ENCODE data around the gene ARHGDIB.

Gene ARHGDIB

DNA sequence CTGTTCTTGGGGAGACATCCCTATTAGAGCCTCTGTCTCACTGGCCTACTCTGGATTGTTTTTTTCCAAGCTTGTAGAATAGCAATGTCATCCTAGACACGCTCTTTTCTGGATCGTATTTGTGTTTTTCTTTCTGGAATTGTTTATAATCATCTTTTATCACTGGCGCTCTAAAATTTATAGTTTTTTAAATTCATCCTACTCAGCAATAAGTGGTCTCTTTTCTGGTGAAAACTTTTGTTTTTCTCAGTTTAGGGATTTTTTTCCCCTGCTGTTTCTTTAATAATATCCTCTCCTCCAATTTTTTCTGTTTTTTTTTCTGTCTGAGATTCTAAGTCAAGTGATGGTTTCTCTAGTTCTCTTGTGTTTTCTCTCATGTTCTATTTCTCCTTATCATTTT is 36.6 kb upstream of the ARHGDIB start:
- Histone ChIP-seq H3K36me3 (ENCODE audit: control insufficient read depth, insufficient read depth, low read length) (no peaks in the 10 kb centered on the region), H3K27ac (ENCODE audit: insufficient read depth, low read length, poor library complexity, severe bottlenecking) (no peak overlapping the region), H3K27me3 (replicated peaks; ENCODE audit: control insufficient read depth, insufficient read depth, low read length, poor library complexity, severe bottlenecking) (no peaks in the 10 kb centered on the region), H3K4me3 (ENCODE audit: insufficient read depth, low read depth, low read length, poor library complexity, severe bottlenecking) (no peak overlapping the region), H3K9me3 (ENCODE audit: control insufficient read depth, low read length) (no peaks in the 10 kb centered on the region), H3K4me1 (ENCODE audit: control insufficient read depth, insufficient read depth, low read length, poor library complexity, severe bottlenecking) (peaks cover 10% of the 10 kb centered on the region)
- DNase-seq: no peak

DNA sequence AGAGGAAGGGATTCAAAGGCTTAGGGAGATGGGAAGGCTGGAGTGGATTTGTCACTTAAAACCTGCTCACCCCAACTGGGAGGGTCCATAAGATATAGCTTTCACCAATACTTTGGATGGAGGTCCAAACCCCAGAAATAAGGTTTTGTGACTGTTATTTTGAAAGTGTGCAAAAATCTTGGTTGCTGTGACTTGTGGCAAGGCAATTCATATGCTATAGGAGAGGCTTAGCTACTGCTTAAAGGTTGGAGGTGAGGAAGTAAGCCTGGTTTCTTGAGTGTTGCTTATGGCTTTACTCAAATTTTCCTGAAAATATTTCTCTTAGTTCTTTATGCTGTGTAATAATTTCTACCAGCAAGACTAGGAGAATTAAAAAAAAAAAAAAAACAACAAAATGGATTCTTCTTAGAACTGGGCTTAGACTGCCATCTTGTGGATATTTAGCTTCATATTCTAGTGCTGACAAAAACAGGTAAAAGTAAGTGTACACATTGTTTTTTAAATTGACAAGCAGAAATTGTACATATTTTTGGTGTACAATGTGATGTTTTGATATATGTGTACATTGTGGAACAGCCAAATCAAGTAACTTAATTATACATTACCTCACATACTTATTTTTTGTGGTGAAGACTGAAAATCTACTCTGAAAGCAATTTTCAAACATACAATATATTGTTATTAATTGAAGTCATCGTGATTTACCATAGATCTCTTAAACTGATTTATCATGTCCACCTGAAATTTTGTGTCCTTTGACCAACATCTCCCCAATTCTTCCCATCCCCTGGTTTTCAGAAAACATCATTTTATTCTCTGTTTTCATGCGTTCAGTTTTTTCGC is 34.4 kb upstream of the ARHGDIB start:
- Histone ChIP-seq H3K36me3 (ENCODE audit: control insufficient read depth, insufficient read depth, low read length) (no peaks in the 10 kb centered on the region), H3K4me1 (ENCODE audit: control insufficient read depth, insufficient read depth, low read length, poor library complexity, severe bottlenecking) (peaks cover 10% of the 10 kb centered on the region), H3K9me3 (ENCODE audit: control insufficient read depth, low read length) (no peaks in the 10 kb centered on the region), H3K4me3 (ENCODE audit: insufficient read depth, low read depth, low read length, poor library complexity, severe bottlenecking) (no peak overlapping the region), H3K27ac (ENCODE audit: insufficient read depth, low read length, poor library complexity, severe bottlenecking) (no peak overlapping the region), H3K27me3 (replicated peaks; ENCODE audit: control insufficient read depth, insufficient read depth, low read length, poor library complexity, severe bottlenecking) (no peaks in the 10 kb centered on the region)
- DNase-seq: no peak

DNA sequence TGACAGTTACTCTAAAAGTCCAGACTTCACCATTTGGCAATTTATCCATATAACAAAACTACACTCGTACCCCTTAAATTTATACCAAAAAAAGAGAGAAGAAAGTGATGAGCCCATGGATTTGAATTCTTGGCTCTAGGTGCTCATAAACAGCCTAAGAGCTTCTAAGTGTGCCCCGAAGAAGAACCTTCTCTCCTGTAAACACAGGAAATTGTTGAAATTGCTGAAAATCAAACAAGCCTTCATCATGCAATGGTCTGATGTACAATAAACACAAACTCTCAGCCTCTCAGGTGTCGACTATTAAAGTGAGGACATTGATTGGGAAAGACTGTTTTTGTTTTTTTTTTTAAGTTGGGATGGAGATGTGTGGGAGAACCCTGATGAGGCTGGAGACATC is 33.2 kb upstream of the ARHGDIB start:
- H3K27ac ChIP-seq (ENCODE audit: insufficient read depth, low read length, poor library complexity, severe bottlenecking): no peak overlapping the region
- no peak overlapping the region for H3K4me3 ChIP-seq (ENCODE audit: insufficient read depth, low read depth, low read length, poor library complexity, severe bottlenecking)
- no peaks in the 10 kb centered on the region for H3K36me3 ChIP-seq (ENCODE audit: control insufficient read depth, insufficient read depth, low read length)
- H3K9me3 ChIP-seq (ENCODE audit: control insufficient read depth, low read length): no peaks in the 10 kb centered on the region
- H3K4me1 ChIP-seq (ENCODE audit: control insufficient read depth, insufficient read depth, low read length, poor library complexity, severe bottlenecking): peaks cover 10% of the 10 kb centered on the region
- H3K27me3 ChIP-seq (replicated peaks; ENCODE audit: control insufficient read depth, insufficient read depth, low read length, poor library complexity, severe bottlenecking): no peaks in the 10 kb centered on the region
- DNase-seq: no peak

- Histone ChIP-seq H3K9me3 (ENCODE audit: control insufficient read depth, low read length) (no peaks in the 10 kb centered on the region), H3K4me1 (ENCODE audit: control insufficient read depth, insufficient read depth, low read length, poor library complexity, severe bottlenecking) (peaks cover 10% of the 10 kb centered on the region), H3K4me3 (ENCODE audit: insufficient read depth, low read depth, low read length, poor library complexity, severe bottlenecking) (no peak overlapping the region), H3K36me3 (ENCODE audit: control insufficient read depth, insufficient read depth, low read length) (no peaks in the 10 kb centered on the region), H3K27me3 (replicated peaks; ENCODE audit: control insufficient read depth, insufficient read depth, low read length, poor library complexity, severe bottlenecking) (no peaks in the 10 kb centered on the region), H3K27ac (ENCODE audit: insufficient read depth, low read length, poor library complexity, severe bottlenecking) (no peak overlapping the region)
- no peak for DNase-seq
Observed at GRCh38 chr12:14993537-14994266, 32.3 kb upstream of the ARHGDIB start.

DNA sequence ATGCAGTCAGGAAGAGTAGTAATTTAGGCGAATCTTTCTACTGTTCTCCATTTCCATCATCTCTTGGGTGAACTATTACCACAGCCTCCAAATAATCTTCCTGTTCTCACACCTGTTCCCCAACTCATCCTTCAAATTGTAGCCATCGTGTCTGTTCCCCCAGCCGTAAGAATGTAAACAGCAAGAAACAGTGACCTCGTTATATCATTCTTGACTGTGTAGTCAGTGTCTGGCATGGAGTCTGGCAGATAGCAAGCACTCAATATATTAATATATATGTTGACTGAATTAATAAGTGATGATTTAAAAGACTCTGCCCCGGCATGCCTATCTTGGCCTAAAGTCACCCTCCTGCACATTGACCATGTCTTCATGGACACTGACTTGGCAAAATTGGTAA is 31.7 kb upstream of the ARHGDIB start:
- no peaks in the 10 kb centered on the region for H3K27me3 ChIP-seq (replicated peaks; ENCODE audit: control insufficient read depth, insufficient read depth, low read length, poor library complexity, severe bottlenecking)
- H3K27ac ChIP-seq (ENCODE audit: insufficient read depth, low read length, poor library complexity, severe bottlenecking): no peak overlapping the region
- DNase-seq: no peak
- no peaks in the 10 kb centered on the region for H3K36me3 ChIP-seq (ENCODE audit: control insufficient read depth, insufficient read depth, low read length)
- H3K4me1 ChIP-seq (ENCODE audit: control insufficient read depth, insufficient read depth, low read length, poor library complexity, severe bottlenecking): peaks cover 10% of the 10 kb centered on the region
- no peaks in the 10 kb centered on the region for H3K9me3 ChIP-seq (ENCODE audit: control insufficient read depth, low read length)
- no peak overlapping the region for H3K4me3 ChIP-seq (ENCODE audit: insufficient read depth, low read depth, low read length, poor library complexity, severe bottlenecking)

- Histone ChIP-seq H3K9me3 (ENCODE audit: control insufficient read depth, low read length) (no peaks in the 10 kb centered on the region), H3K27me3 (replicated peaks; ENCODE audit: control insufficient read depth, insufficient read depth, low read length, poor library complexity, severe bottlenecking) (no peaks in the 10 kb centered on the region), H3K4me1 (ENCODE audit: control insufficient read depth, insufficient read depth, low read length, poor library complexity, severe bottlenecking) (peaks cover 10% of the 10 kb centered on the region), H3K27ac (ENCODE audit: insufficient read depth, low read length, poor library complexity, severe bottlenecking) (no peak overlapping the region), H3K36me3 (ENCODE audit: control insufficient read depth, insufficient read depth, low read length) (no peaks in the 10 kb centered on the region), H3K4me3 (ENCODE audit: insufficient read depth, low read depth, low read length, poor library complexity, severe bottlenecking) (no peak overlapping the region)
- DNase-seq: no peak
Observed at GRCh38 chr12:14992673-14993072, 31.3 kb upstream of the ARHGDIB start.

- Histone ChIP-seq H3K4me1 (ENCODE audit: control insufficient read depth, insufficient read depth, low read length, poor library complexity, severe bottlenecking) (peaks cover 10% of the 10 kb centered on the region), H3K27me3 (replicated peaks; ENCODE audit: control insufficient read depth, insufficient read depth, low read length, poor library complexity, severe bottlenecking) (no peaks in the 10 kb centered on the region), H3K27ac (ENCODE audit: insufficient read depth, low read length, poor library complexity, severe bottlenecking) (no peak overlapping the region), H3K36me3 (ENCODE audit: control insufficient read depth, insufficient read depth, low read length) (no peaks in the 10 kb centered on the region), H3K4me3 (ENCODE audit: insufficient read depth, low read depth, low read length, poor library complexity, severe bottlenecking) (no peak overlapping the region), H3K9me3 (ENCODE audit: control insufficient read depth, low read length) (no peaks in the 10 kb centered on the region)
- DNase-seq: no peak
Observed at GRCh38 chr12:14991069-14991468, 29.7 kb upstream of the ARHGDIB start.

DNA sequence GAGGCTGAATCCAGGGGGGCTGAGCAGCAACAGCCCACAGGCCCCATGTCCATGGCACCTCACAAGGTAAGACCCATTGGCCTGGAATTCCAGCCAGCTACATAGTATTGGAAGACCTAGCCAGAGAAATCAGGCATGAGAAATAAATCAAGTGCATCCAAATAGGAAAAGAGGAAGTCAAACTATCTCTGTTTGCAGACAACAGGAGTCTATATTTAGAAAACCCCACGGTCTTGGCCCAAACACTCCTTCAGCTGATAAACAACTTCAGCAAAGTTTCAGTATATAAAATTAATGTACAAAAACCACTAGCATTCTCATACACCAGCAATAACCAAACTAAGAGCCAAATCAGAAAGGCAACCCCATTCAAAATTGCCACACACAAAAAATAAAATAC is 28.4 kb upstream of the ARHGDIB start:
- Histone ChIP-seq H3K4me3 (ENCODE audit: insufficient read depth, low read depth, low read length, poor library complexity, severe bottlenecking) (no peak overlapping the region), H3K27ac (ENCODE audit: insufficient read depth, low read length, poor library complexity, severe bottlenecking) (no peak overlapping the region), H3K27me3 (replicated peaks; ENCODE audit: control insufficient read depth, insufficient read depth, low read length, poor library complexity, severe bottlenecking) (no peaks in the 10 kb centered on the region), H3K36me3 (ENCODE audit: control insufficient read depth, insufficient read depth, low read length) (no peaks in the 10 kb centered on the region), H3K4me1 (ENCODE audit: control insufficient read depth, insufficient read depth, low read length, poor library complexity, severe bottlenecking) (peaks cover 1% of the 10 kb centered on the region), H3K9me3 (ENCODE audit: control insufficient read depth, low read length) (no peaks in the 10 kb centered on the region)
- no peak for DNase-seq

GRCh38 chr12:14988035-14988434 is 26.6 kb upstream of the ARHGDIB start:
- no peaks in the 10 kb centered on the region for H3K27me3 ChIP-seq (replicated peaks; ENCODE audit: control insufficient read depth, insufficient read depth, low read length, poor library complexity, severe bottlenecking)
- no peak for DNase-seq
- H3K9me3 ChIP-seq (ENCODE audit: control insufficient read depth, low read length): no peaks in the 10 kb centered on the region
- no peak overlapping the region for H3K4me3 ChIP-seq (ENCODE audit: insufficient read depth, low read depth, low read length, poor library complexity, severe bottlenecking)
- peaks cover 6% of the 10 kb centered on the region for H3K4me1 ChIP-seq (ENCODE audit: control insufficient read depth, insufficient read depth, low read length, poor library complexity, severe bottlenecking)
- H3K27ac ChIP-seq (ENCODE audit: insufficient read depth, low read length, poor library complexity, severe bottlenecking): no peak overlapping the region
- no peaks in the 10 kb centered on the region for H3K36me3 ChIP-seq (ENCODE audit: control insufficient read depth, insufficient read depth, low read length)

DNA sequence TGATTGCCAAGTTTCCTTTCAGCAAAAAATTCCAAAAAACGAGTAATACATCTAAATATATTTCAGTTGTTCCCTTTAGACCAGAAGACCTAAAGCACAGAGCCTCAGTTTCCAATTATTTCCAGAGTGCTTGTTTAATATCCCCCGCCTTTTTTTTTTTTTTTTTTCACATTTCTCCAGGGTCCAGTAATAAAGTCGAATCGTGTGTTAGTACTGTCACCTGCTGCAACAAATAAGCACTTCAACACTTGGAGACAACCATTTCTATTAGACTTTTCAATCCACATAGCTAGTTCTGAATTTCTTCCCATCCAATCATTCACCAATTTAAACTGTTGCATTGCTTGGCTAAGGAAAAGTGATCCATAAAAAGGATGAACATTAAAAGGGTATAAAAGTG is 25.0 kb upstream of the ARHGDIB start:
- no peak for DNase-seq
- H3K36me3 ChIP-seq (ENCODE audit: control insufficient read depth, insufficient read depth, low read length): no peaks in the 10 kb centered on the region
- no peaks in the 10 kb centered on the region for H3K27me3 ChIP-seq (replicated peaks; ENCODE audit: control insufficient read depth, insufficient read depth, low read length, poor library complexity, severe bottlenecking)
- H3K27ac ChIP-seq (ENCODE audit: insufficient read depth, low read length, poor library complexity, severe bottlenecking): no peak overlapping the region
- no peaks in the 10 kb centered on the region for H3K9me3 ChIP-seq (ENCODE audit: control insufficient read depth, low read length)
- H3K4me3 ChIP-seq (ENCODE audit: insufficient read depth, low read depth, low read length, poor library complexity, severe bottlenecking): no peak overlapping the region
- peaks cover 9% of the 10 kb centered on the region for H3K4me1 ChIP-seq (ENCODE audit: control insufficient read depth, insufficient read depth, low read length, poor library complexity, severe bottlenecking)

Measured in effector memory CD4-positive, alpha-beta T cell (primary cell).